Calu3 (cell line): ENCODE data around the gene ST8SIA1. TPM values are rescaled to one million over a fixed set of nuclear protein-coding genes. Genes with fewer than 3 reads are reported as not detected.

Experiments
- BruUV-seq: library from RNA; stranded (reverse); fragments of 400-500 nt; replicated peaks from 2 replicates; lab custom pipeline; 2021; lab: Mats Ljungman, UMichigan
- CTCF ChIA-PET: fragments of 300-600 bp; sonication (Branson Sonifier 250); formaldehyde crosslinking; loops from one replicate; lab custom pipeline; 2022; ENCODE audit warnings: antibody characterized with exemption; lab: Charles Lee
- DNase-seq: peaks from one replicate; pipeline ENCODE4 v3.0.0; 2022
- H3K27ac Mint-ChIP-seq: one replicate; pipeline ENCODE4 v1.8.0; 2022; ENCODE audit warnings: mixed read lengths; ENCODE audit not compliant: unreplicated experiment
- H3K27me3 Mint-ChIP-seq: one replicate; pipeline ENCODE4 v1.8.0; 2022; ENCODE audit warnings: mixed read lengths; ENCODE audit not compliant: unreplicated experiment
- H3K36me3 Mint-ChIP-seq: one replicate; pipeline ENCODE4 v1.8.0; 2022; ENCODE audit warnings: mild to moderate bottlenecking, moderate library complexity, mixed read lengths; ENCODE audit not compliant: insufficient read depth, unreplicated experiment
- H3K4me1 Mint-ChIP-seq: one replicate; pipeline ENCODE4 v1.8.0; 2022; ENCODE audit warnings: mild to moderate bottlenecking, low read depth, mixed read lengths; ENCODE audit not compliant: unreplicated experiment
- H3K4me3 Mint-ChIP-seq: one replicate; pipeline ENCODE4 v1.8.0; 2022; ENCODE audit warnings: mild to moderate bottlenecking, low read depth, moderate library complexity, mixed read lengths; ENCODE audit not compliant: unreplicated experiment
- H3K9me3 Mint-ChIP-seq: one replicate; pipeline ENCODE4 v1.8.0; 2022; ENCODE audit warnings: low read depth, mixed read lengths; ENCODE audit not compliant: unreplicated experiment
- CTCF ChIP-seq: fragments of 200-600 bp; IDR thresholded peaks from one replicate; pipeline ENCODE4 v1.8.0; 2022; ENCODE audit warnings: antibody characterized with exemption; ENCODE audit not compliant: unreplicated experiment
- intact Hi-C: fragments of 100-400 bp; cut with micrococcal nuclease; formaldehyde crosslinking; loops from one replicate; pipeline ENCODE4 v1.10.0; 2022; ENCODE audit not compliant: unreplicated experiment
- total RNA-seq: library from RNA; stranded (reverse); gene quantifications from 2 replicates; pipeline ENCODE4 v1.2.3, GENCODE V29; 2022

ST8SIA1 gene
- total RNA-seq, 1 experiment from 2014 or later = not detected

GRCh38 chr12:22339691-22340090 is 5.2 kb upstream of the ST8SIA1 start:
- intact Hi-C loops = loop anchor here (5.0 kb wide), 1 partner anchor 108 kb away; no protein-coding TSS in a partner anchor
- Mint-ChIP-seq H3K27ac (no peak overlapping the region), H3K4me3 (no peak overlapping the region), H3K27me3 (peaks cover 39% of the 10 kb centered on the region), H3K4me1 (no peaks in the 10 kb centered on the region), H3K9me3 (peaks cover 5% of the 10 kb centered on the region), H3K36me3 (peaks cover 7% of the 10 kb centered on the region)
- CTCF ChIA-PET = no interaction called here
- TF ChIP-seq CTCF = no peak
- no TSS peak for BruUV-seq
- no peak for DNase-seq

- Mint-ChIP-seq H3K4me3 (peak overlapping the region; percentile 74), H3K4me1 (no peaks in the 10 kb centered on the region), H3K9me3 (no peaks in the 10 kb centered on the region), H3K36me3 (peaks cover 7% of the 10 kb centered on the region), H3K27ac (no peak overlapping the region), H3K27me3 (peaks cover 21% of the 10 kb centered on the region)
- no peak for DNase-seq
- no TSS peak for BruUV-seq
- TF ChIP-seq CTCF = no peak
- intact Hi-C loops = loop anchor here (5.0 kb wide), 1 partner anchor 112 kb away; no protein-coding TSS in a partner anchor
- CTCF ChIA-PET = interaction anchor here (0.7 to 1.2 kb wide), 3 partner anchors 234 to 1849 kb away, joined by 3 read pairs; no protein-coding TSS in a partner anchor
These were observed 1.3 kb upstream of the ST8SIA1 start for GRCh38 chr12:22335794-22336166.

- Mint-ChIP-seq H3K36me3 (peaks cover 7% of the 10 kb centered on the region), H3K4me3 (no peak overlapping the region), H3K27me3 (peaks cover 11% of the 10 kb centered on the region), H3K27ac (no peak overlapping the region), H3K4me1 (no peaks in the 10 kb centered on the region), H3K9me3 (no peaks in the 10 kb centered on the region)
- DNase-seq = no peak
- no peak for TF ChIP-seq CTCF
- CTCF ChIA-PET = no interaction called here
- no TSS peak for BruUV-seq
- intact Hi-C loops = no loop called here
These were observed 646 bp downstream of the ST8SIA1 start for GRCh38 chr12:22333713-22334409.

GRCh38 chr12:22333186-22333712 is 1.3 kb downstream of the ST8SIA1 start:
- H3K27me3 Mint-ChIP-seq = peaks cover 11% of the 10 kb centered on the region
- no TSS peak for BruUV-seq
- intact Hi-C loops = no loop called here

More at GRCh38 chr12:22333186-22333712, 1.3 kb downstream of the ST8SIA1 start:
- H3K36me3 Mint-ChIP-seq = peaks cover 7% of the 10 kb centered on the region
- H3K4me3 Mint-ChIP-seq = no peak overlapping the region
- no peak for DNase-seq
- no peaks in the 10 kb centered on the region for H3K4me1 Mint-ChIP-seq
- CTCF ChIA-PET = no interaction called here
- H3K27ac Mint-ChIP-seq = no peak overlapping the region
- no peak for TF ChIP-seq CTCF
- no peaks in the 10 kb centered on the region for H3K9me3 Mint-ChIP-seq
